GM20431 (cell line): ENCODE results near the gene UBQLN1.

Experiments used
- in situ Hi-C: fragments of 300-500 bp; cut with MseI, MboI; formaldehyde crosslinking; loops from one replicate; pipeline ENCODE4 v1.15.0; 2020; ENCODE audit warnings: low sequenced_read_pairs; ENCODE audit not compliant: unreplicated experiment

The UBQLN1 gene

DNA sequence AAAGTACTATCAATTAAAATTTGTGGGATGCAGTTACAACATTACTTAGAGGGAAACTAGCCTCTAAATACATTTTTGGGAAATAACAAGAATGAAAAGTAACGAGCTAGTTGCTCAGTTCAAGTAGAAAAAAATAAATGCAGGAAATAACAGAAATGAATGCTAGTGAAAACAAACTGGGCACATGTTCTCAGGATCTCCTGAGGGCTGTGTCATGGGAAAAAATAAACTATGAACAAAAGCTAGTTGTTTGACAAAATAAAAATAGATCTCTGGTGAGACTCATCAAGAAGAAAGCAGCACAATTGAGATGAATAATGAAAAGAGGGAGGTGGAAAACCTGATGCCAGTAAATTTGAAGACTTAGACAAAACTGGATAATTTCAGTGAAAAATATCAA lies 68.5 kb downstream of the UBQLN1 start:
- in situ Hi-C loops = loop anchor here (25.0 kb wide), 1 partner anchor 173 kb away; the partner anchor contains the start of gene GKAP1

DNA sequence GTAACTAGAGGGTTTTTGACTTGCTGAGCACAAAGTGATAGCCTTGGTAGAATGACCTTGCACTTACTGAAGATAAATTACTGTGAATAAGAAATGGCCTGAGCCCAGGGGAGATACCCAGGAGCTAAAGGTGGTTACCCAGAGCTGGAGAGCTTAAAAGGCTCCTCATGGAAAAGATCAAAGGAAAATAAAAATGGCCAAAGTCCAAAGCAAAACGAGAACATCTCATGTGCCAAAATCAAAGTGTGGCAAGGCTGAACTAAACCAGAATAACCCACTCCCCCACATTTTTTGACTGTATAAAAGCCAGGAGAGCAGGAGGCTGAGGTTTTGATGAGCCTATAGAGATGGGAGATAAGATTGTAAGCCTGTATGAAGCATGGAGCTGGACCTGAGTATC lies 70.4 kb downstream of the UBQLN1 start:
- in situ Hi-C loops = loop anchor here (25.0 kb wide), 1 partner anchor 175 kb away; the partner anchor contains the start of gene GKAP1

DNA sequence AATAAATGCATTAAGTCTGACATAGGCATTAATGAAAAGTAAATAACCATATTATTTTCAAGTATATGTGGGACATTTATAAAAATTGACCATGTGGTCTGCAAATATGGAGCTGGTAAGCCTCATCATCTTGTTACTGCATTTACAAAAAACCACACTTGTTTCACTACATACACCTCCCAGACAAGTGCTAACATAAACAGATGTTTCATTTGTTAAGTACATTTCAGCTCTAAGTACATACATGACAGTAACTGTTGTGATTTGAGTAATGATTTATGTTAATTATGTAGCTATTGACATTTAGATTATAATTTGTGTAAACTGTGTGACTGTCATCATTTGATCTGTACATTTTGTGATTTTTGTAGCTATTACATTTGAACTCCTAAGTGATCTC lies 70.9 kb downstream of the UBQLN1 start:
- in situ Hi-C loops = loop anchor here (25.0 kb wide), 1 partner anchor 175 kb away; the partner anchor contains the start of gene GKAP1

DNA sequence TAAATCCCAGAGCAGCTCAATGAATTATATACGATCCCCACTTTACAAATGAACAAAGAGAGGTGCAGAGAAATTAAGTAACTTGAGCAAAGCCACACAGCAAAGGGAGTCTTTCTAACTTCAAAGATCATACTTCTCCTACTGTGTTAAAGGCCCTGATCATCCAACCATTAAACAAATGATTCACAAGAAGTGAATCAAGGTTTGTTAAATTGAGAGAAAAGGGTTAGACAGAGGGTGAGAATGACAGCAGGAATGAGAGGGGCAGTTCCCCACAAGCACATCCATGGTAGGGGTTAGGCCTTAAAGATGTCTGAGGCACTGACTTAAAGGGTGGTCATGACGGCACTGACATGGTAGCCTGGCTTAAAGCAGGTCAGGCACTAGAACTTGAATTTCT lies 74.1 kb downstream of the UBQLN1 start:
- in situ Hi-C loops = loop anchor here (25.0 kb wide), 1 partner anchor 179 kb away; the partner anchor contains the start of gene GKAP1

DNA sequence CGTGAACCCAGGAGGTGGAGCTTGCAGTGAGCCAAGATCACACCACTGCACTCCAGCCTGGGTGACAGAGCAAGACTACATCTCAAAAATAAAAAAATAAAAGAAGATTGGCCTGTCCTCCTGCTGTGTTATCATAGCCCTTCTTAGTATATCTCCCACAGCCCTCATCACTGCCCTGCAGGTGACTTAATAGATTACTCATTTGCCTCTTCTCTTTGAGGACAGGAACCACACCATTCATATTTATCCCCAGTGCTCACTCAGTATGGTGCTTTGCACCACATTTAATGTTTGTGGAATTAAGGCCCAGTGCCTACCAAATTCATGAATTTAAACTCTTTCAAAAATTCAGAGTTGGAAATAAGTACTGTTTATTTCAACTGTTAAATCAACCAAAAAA lies 74.5 kb downstream of the UBQLN1 start:
- in situ Hi-C loops = loop anchor here (25.0 kb wide), 1 partner anchor 179 kb away; the partner anchor contains the start of gene GKAP1

DNA sequence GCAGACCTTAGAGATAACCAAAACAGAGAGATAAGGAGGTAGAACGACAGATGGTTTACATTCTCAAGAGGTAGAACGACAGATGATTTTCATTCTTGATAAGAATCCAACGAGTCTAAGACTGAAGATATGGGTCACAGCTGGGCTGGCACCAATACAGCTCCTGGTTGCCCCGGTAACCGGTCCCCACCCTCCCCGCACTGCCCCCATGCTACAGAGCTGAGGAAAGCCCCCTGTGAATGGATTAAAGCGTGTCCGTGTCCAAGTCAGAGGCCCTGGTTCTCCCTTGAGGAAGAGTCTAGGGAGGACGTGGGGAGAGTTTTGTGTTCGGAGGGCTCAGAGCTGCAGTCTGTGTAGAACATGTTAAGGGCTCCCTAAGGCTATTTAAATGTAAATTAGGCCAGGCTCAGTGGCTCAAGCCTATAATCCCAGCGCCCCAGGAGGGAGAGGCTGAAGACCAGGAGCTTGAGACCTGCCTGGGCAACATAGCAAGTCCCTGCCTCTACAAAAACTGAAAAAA lies 76.8 kb downstream of the UBQLN1 start:
- in situ Hi-C loops = loop anchor here (25.0 kb wide), 1 partner anchor 181 kb away; the partner anchor contains the start of gene GKAP1

DNA sequence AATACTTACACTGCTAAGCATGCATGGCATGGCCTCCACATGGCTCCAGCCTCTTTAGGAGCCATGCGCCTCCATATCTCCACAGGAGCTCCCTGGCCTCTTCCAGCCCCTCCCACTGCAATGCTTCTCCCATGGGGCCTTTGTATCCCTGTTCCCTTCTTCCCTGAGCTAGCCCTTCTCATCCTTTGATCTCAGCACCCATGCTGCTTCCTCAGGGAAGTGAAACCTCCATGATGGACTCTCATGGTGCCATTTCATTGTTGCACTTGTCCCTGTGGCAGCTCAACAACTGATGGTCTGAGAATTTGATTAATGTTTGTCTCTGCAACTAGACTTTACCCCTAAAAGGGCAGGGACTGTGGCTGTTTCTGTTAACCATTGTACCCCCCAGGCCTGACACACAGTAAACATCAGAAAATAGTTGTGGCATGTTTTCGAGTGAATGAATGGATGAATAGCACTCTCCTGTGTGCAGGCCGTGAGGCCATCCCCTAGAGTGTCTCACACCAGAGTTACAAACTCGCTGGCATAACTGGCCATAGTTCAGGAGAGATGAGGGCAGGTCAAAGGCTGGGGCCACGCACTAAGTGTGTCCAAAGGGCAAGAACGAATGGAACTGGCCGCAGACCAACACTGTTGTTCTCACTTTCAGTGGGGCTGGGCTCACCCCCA lies 78.2 kb downstream of the UBQLN1 start:
- in situ Hi-C loops = loop anchor here (25.0 kb wide), 1 partner anchor 183 kb away; the partner anchor contains the start of gene GKAP1

DNA sequence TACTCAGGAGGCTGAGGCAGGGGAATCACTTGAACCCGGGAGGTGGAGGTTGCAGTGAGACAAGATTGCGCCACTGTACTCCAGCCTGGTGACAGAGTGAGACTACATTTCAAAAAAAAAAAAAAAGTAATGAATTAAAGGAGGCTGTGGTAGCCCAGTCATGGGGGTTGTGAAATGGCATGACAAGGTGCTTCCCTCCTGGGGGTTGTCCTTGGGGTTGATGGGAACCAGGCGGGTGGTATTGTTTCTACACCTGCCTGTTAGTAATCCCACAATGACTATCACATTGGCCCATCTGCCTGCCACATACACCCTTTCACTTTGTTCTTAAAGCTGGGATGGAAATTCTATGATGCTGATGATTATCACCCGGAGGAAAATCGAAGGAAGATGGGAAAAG lies 79.2 kb downstream of the UBQLN1 start:
- in situ Hi-C loops = loop anchor here (25.0 kb wide), 1 partner anchor 184 kb away; the partner anchor contains the start of gene GKAP1

DNA sequence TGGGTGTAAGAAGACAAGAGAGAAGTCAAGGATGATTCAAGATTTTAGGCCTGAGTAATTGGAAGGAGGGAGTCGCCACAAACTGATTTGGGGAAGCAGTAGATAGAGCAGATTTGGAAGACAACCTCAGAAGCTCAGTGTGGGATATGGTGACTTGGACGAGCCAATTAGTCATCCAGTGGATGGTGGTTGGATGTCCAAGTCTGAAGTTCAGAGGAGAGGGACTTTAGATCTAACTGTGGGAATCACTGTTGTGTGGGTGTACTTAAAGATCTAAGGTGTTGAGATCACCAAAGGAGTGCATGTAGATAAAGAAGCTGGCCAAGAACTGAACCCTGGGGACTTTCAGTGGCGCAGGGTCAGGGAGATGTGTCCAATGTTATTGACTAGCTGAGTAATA lies 82.6 kb downstream of the UBQLN1 start:
- in situ Hi-C loops = loop anchor here (25.0 kb wide), 1 partner anchor 187 kb away; the partner anchor contains the start of gene GKAP1

DNA sequence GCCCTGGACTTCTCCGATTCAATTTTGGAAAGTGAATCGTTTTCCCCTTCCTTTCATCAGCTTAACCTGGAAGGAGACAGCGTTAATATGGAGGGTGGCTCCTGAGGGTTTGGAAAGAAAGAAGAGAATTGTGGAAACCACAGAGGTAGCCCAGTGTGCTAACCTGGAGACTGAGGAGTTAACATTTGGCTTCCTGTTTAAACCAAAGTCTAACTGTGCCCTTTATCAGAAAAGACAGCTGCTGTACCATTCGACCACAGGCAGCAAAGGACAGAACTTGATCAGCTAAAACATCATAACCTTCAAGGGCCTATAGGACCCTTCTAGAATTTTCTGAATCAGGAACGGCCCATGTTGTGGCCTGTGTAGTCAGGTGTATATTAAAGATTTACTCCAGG lies 84.1 kb downstream of the UBQLN1 start:
- in situ Hi-C loops = loop anchor here (25.0 kb wide), 1 partner anchor 289 kb away; the partner anchor contains the start of gene KIF27

DNA sequence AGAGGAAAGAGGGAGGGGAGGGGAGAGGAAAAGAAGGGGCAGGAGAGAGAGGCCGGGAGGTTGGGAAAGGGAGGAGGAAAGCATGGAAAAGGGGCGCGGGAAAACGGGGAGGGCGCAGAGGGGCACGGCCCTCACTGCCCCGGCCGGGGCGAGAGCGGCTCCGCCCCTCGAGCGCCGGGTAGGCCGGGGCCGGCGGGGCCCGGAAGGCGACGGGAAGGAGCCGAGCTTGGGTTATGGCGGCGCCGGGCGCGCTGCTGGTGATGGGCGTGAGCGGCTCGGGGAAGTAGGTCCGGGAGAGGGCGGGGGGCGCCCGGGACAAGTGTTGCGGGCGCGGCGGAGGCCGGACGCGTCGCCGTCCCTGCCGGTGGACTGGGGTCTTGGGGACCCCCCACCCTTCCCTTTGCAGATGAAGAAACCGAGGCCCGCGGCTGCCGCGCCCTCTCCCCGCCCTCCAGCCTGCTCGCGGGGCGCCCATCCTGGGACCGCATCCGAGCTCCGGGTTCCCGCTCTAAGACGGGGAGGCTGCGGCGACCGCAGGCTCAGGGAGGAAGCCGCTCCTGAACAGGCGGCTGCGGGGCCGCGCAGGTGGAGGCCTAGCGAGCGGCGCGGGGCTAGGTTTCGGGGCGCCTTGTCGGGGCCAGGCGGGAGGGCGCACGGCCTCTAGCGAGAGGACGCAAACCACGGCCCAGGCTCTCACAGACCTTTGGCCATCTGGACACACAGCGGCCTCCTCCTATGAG lies 84.6 kb downstream of the UBQLN1 start, which contains the start of gene IDNK:
Gene IDNK (plus strand): TSS at position 205 of the 740 bp plus-strand sequence. CDS start 29 bp downstream, at position 234.
- in situ Hi-C loops = loop anchor here (25.0 kb wide), 1 partner anchor 289 kb away; the partner anchor contains the start of gene KIF27

DNA sequence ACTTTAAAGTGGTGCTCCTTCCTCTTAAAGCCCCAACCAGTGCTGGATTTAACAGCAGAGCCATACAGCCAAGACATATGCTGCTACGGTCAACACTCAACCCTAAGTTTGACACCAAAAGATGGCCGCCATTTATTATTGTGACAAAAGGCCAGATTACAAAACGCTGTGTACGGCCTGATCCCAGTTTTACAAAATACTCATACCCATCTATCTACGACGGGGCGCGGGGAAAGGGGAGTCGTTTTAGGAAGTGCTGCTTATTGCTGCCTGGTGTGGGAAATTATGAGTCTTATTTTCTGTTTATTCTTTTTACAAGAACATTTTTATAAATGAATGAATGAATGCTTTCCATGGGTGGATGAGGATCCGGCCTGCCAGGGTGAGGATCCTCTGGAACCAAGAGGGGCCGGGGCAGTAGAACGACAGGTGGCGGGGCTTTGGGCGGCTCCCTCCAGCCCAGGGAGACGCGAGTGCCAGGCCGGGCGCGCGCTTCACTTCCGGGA lies 85.3 kb downstream of the UBQLN1 start:
- in situ Hi-C loops = loop anchor here (25.0 kb wide), 1 partner anchor 290 kb away; the partner anchor contains the start of gene KIF27

DNA sequence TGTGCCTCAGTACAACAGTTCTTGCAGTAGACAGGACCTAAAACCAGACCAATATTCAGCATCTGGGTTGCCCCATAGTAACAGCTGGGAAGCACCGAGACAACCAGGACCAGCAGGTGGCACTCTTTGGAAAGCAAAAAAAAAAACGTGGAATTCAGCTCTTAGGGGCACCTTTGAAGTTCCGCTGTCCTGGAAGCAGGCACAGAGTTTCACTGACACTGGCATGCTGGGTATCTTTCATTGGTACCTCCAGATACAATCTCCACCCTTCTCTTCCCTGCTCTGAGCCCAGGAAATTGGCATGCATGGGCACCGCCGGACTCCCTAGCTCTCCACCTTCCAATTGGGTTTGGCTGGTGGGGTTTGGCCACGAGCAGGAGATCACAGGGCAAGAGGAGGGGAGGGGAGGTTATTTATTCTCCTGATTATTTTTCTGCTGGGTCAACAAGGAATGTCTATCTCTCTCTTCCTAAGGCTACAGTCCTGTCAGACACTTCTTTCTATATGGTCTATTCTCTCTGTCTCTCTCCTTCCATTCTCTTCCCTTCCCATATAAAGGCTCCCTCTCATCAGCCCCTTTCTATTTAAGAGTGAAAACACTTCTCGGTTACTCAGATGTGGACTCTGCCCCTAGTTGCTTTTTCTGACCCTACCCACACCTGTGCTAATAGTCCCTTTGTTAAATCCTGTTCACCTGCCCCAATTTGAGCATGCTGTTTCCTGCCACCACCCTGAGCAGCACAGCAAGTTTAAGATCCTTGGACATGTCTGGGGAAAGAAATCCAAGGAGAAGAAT lies 86.7 kb downstream of the UBQLN1 start:
- in situ Hi-C loops = loop anchor here (25.0 kb wide), 1 partner anchor 291 kb away; the partner anchor contains the start of gene KIF27

DNA sequence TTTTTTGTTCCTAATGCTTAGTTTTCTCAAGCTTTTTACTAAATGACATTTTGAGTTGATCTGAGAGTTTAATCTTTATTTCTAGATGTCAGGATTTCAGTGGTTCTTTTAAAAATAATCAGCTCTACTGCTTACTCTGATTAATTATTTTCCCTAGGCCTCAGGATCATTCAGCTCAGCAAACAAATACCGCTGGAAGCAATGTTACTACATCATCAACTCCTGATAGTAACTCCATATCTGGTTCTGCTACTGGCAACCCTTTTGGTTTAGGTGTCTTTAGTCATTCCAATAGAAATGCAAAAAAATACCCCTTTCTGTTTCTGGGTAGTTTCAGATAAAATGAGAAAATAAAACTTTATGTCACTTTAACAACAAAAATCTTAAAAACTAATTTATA lies 90.5 kb downstream of the UBQLN1 start:
- in situ Hi-C loops = loop anchor here (25.0 kb wide), 1 partner anchor 295 kb away; the partner anchor contains the start of gene KIF27

DNA sequence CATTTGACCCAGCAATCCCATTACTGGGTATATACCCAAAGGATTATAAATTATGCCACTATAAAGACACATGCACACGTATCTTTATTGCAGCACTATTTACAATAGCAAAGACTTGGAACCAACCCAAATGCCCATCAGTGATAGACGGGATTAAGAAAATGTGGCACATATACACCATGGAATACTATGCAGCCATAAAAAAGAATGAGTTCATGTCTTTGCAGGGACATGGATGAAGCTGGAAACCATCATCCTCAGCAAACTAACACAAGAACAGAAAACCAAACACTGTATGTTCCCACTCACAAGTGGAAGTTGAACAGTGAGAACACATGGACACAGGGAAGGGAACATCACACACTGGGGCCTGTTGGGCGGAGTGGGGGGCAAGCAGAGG lies 94.5 kb downstream of the UBQLN1 start:
- in situ Hi-C loops = loop anchor here (25.0 kb wide), 1 partner anchor 299 kb away; the partner anchor contains the start of gene KIF27
